Upper lobe of left lung (tissue), 6 donors: Measurements from ENCODE around the gene ASB18. TPM values are rescaled to one million over a fixed set of nuclear protein-coding genes. Genes with fewer than 3 reads are reported as not detected.

Experiments
- ATAC-seq, 2 donors: fragments of 200-7000 bp; cut with Tn5 transposase; one replicate each; pipeline ENCODE4 v1.9.1; 2022; ENCODE audit warnings: mild to moderate bottlenecking in 2 of 2, moderate library complexity in 2 of 2; ENCODE audit not compliant: low FRiP score in 2 of 2
- DNase-seq, 2 donors: peaks; one replicate each; pipeline ENCODE4 v3.0.0-alpha.2; 2019 to 2020
- H3K27ac ChIP-seq, 4 donors: fragments of 200-600 bp; sonication (generic); one replicate each; pipeline ENCODE4 v1.5.1; 2016 to 2019
- H3K27me3 ChIP-seq, 4 donors: fragments of 200-600 bp; sonication (generic); one replicate each; pipeline ENCODE4 v1.5.1; 2017 to 2019
- H3K36me3 ChIP-seq, 4 donors: fragments of 200-600 bp; sonication (generic); one replicate each; pipeline ENCODE4 v1.5.1; 2016 to 2019
- H3K4me1 ChIP-seq, 4 donors: fragments of 200-600 bp; sonication (generic); one replicate each; pipeline ENCODE4 v1.5.1; 2018 to 2019
- H3K4me3 ChIP-seq, 4 donors: fragments of 200-600 bp; sonication (generic); one replicate each; pipeline ENCODE4 v1.5.1; 2017 to 2019; ENCODE audit warnings: mild to moderate bottlenecking in 2 of 4, moderate library complexity in 1 of 4
- H3K9me3 ChIP-seq, 4 donors: fragments of 200-600 bp; sonication (generic); one replicate each; pipeline ENCODE4 v1.5.1; 2018 to 2019
- EP300 ChIP-seq, 4 donors: sonication (generic); formaldehyde crosslinking; IDR thresholded peaks; one replicate each; pipeline ENCODE4 v1.5.1; 2017; ENCODE audit warnings: antibody characterized with exemption in 4 of 4, control low read depth in 2 of 4
- POLR2A ChIP-seq, 4 donors: fragments of 450-650 bp; IDR thresholded peaks; one replicate each; pipeline ENCODE4 v1.5.1; 2016 to 2017; ENCODE audit warnings: antibody characterized with exemption in 4 of 4, mild to moderate bottlenecking in 2 of 4
- POLR2AphosphoS5 ChIP-seq, 2 donors: sonication (generic); formaldehyde crosslinking; IDR thresholded peaks; one replicate each; pipeline ENCODE4 v1.5.1; 2017; ENCODE audit warnings: antibody characterized with exemption in 2 of 2
- WGBS, 2 donors: methylation state at CpG; one replicate each; pipeline ENCODE4 v1.1.5; 2017 to 2018; 5-methylcytosine and 5-hydroxymethylcytosine counted together
- small RNA-seq, 4 donors: library from RNA; depleted of rRNA; stranded (forward); fragments of <200 nt; gene quantifications; one replicate each; pipeline ENCODE3, GENCODE V24; 2016
- total RNA-seq, 6 donors: library from RNA; depleted of rRNA in 4 of 6; stranded (reverse); fragments of >200 nt in 4 of 6; gene quantifications; one replicate each; pipeline versions ENCODE4 v1.1.0 to v1.2.1, GENCODE V29; 2016 to 2021
- TF ChIP-seq, protein P1 (sequence below), 6 experiments: fragments of 450-650 bp in 4 of 6; fragments of 200-600 bp in 2 of 6; sonication (generic) in 2 of 6; IDR thresholded peaks; one replicate each; pipeline ENCODE4 v1.5.1; 2016 to 2019; ENCODE audit warnings: antibody characterized with exemption in 6 of 6
- donor health status: DM: no; HTN: no; CAD: no; lungs with moderate emphysema.
- donor health status: DM: no; HTN: yes; CAD: no; lungs with severe emphysema.

ASB18 gene
- total RNA-seq, 6 donors from 2014 or later: not detected

DNA sequence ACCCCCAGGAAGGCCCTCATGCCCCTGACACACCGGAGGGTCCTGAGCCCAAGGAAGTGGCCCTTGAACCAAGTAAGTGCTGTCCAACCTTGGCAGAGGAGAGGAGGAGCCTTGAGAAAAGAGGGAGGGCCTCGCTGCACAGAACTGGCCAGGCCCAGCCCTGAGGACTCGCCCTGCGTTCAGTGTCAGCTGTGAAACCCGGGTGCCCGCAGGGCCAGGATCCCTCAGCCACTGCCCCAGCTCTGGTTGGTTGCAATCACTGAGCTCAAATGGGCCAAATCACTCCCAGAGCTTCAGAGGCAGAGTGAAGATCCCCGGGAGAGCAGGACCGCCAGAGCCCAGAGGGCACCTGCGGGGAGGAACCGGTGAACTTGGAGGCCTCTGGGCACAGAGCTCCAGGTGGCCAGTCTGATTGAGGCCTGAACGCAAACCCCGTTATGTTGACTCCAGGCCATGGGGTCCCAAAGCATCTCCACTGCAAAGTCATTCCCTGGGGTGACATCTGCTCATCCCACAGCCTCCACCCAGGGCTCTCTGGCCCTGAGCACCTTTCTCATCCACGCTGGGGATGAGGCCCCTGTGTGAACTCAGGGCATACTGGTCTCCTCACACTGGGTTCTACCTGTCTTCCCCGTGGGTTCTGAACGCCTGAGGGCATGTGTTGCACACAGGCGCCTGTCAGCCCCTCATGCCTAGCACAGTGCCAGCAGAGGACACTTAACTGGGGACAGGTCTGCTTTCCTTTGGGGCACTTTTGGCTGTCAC lies 107.9 kb downstream of the ASB18 start:
- WGBS, 2 donors: 88 to 92% methylated on average over 9 to 16 of the region's 16 CpGs

DNA sequence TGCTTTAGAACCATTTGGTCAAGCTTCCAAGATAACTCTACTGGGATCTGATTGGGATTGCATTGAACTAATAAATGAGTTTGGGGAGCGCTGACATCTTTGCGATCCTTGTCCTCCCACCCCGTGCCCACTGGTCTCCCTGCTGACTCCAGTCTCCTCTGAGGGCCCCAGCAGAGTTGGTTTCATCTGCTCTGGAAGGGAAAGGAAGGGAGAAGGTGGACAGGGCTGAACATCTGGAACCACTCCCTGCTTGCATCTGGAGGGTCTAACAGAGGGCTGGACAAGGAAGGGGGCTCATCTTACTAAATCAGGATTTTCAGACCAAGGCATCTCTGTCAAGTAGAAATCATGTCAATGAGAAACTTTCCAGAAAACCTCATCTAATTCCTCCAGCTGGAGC lies 108.8 kb downstream of the ASB18 start:
- WGBS, 2 donors: 92 to 93% methylated on average over 3 of the region's 3 CpGs
- no peak for ATAC-seq
- TF ChIP-seq, protein P1, sequence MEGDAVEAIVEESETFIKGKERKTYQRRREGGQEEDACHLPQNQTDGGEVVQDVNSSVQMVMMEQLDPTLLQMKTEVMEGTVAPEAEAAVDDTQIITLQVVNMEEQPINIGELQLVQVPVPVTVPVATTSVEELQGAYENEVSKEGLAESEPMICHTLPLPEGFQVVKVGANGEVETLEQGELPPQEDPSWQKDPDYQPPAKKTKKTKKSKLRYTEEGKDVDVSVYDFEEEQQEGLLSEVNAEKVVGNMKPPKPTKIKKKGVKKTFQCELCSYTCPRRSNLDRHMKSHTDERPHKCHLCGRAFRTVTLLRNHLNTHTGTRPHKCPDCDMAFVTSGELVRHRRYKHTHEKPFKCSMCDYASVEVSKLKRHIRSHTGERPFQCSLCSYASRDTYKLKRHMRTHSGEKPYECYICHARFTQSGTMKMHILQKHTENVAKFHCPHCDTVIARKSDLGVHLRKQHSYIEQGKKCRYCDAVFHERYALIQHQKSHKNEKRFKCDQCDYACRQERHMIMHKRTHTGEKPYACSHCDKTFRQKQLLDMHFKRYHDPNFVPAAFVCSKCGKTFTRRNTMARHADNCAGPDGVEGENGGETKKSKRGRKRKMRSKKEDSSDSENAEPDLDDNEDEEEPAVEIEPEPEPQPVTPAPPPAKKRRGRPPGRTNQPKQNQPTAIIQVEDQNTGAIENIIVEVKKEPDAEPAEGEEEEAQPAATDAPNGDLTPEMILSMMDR (IDR thresholded peaks at IDR 0.05): no peak
- TF ChIP-seq POLR2A (IDR thresholded peaks at IDR 0.05) (no peak), EP300 (IDR thresholded peaks at IDR 0.05) (no peak), POLR2AphosphoS5 (IDR thresholded peaks at IDR 0.05) (no peak)
- Histone ChIP-seq H3K36me3 (no peaks in the 10 kb centered on the region), H3K27ac (no peak overlapping the region), H3K4me1 (peaks cover 0 to 7% (median 2%) of the 10 kb centered on the region in 4 donors), H3K9me3 (peaks cover 0 to 23% (median 9%) of the 10 kb centered on the region in 4 donors), H3K27me3 (peaks cover 0 to 15% (median 6%) of the 10 kb centered on the region in 4 donors), H3K4me3 (no peak overlapping the region)
- DNase-seq: no peak

More for the DNA sequence above, 107.9 kb downstream of the ASB18 start:
- ATAC-seq: no peak
- Histone ChIP-seq H3K9me3 (peaks cover 0 to 15% (median 9%) of the 10 kb centered on the region in 4 donors), H3K36me3 (no peaks in the 10 kb centered on the region), H3K27ac (no peak overlapping the region), H3K27me3 (peaks cover 0 to 15% (median 7%) of the 10 kb centered on the region in 4 donors), H3K4me3 (no peak overlapping the region), H3K4me1 (peaks cover 0 to 7% (median 2%) of the 10 kb centered on the region in 4 donors)
- TF ChIP-seq, protein P1 (IDR thresholded peaks at IDR 0.05): no peak
- TF ChIP-seq EP300 (IDR thresholded peaks at IDR 0.05) (no peak), POLR2AphosphoS5 (IDR thresholded peaks at IDR 0.05) (no peak), POLR2A (IDR thresholded peaks at IDR 0.05) (no peak)
- no peak for DNase-seq

DNA sequence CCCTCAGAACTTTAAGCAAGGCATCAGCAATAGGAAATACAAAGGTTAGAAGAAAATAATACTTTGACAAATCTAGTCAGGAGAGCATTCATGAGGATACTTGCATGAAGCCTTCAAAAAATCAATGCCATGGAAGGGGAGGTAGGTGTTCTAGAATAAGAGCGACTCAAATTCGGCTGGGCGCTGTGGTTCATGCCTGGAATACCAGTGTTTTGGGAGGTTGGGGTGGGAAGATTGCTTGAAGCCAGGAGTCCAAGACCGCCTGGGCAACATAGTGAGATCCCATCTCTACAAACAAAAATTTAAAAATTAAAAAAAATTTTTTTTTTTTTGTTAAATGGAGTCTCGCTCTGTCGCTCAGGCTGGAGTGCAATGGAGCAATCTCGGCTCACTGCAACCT lies 117.8 kb downstream of the ASB18 start:
- ATAC-seq (no peak), DNase-seq (no peak)
- no peak overlapping the region for H3K4me3 ChIP-seq
- no peak for TF ChIP-seq POLR2AphosphoS5 (IDR thresholded peaks at IDR 0.05)
- no peak for TF ChIP-seq EP300 (IDR thresholded peaks at IDR 0.05)
- TF ChIP-seq, protein P1 (IDR thresholded peaks at IDR 0.05): no peak
- TF ChIP-seq POLR2A (IDR thresholded peaks at IDR 0.05): no peak
- no peaks in the 10 kb centered on the region for H3K36me3 ChIP-seq
- H3K27me3 ChIP-seq: no peaks in the 10 kb centered on the region
- H3K9me3 ChIP-seq: peaks cover 0 to 11% (median 0%) of the 10 kb centered on the region in 4 donors
- WGBS, 2 donors: 93 to 97% methylated on average over 7 of the region's 7 CpGs
- H3K27ac ChIP-seq: no peak overlapping the region
- H3K4me1 ChIP-seq: no peaks in the 10 kb centered on the region

DNA sequence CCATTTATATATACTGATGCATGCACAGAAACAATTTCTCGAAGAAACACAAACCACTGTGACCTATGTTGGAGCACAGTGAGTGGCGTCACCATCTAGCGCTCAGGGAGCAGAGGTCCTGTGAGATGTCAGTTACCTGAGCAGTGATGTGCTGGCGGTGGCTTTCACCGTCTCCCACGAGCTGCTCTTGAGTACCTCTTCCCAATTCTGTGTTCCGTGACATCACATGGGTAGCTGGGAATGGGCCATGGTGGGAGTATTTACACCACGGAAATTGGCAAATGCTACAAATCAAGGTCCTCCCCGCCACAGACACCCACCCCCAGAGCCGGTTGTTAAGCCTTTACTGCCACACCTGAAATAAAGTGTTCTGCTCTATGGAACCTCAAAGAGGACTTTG lies 120.4 kb downstream of the ASB18 start:
- WGBS, 2 donors: 89 to 94% methylated on average over 10 of the region's 10 CpGs
- no peak for TF ChIP-seq POLR2A (IDR thresholded peaks at IDR 0.05)
- TF ChIP-seq POLR2AphosphoS5 (IDR thresholded peaks at IDR 0.05): no peak
- no peak for TF ChIP-seq EP300 (IDR thresholded peaks at IDR 0.05)
- TF ChIP-seq, protein P1 (IDR thresholded peaks at IDR 0.05): no peak
- no peaks in the 10 kb centered on the region for H3K27me3 ChIP-seq
- H3K27ac ChIP-seq: no peak overlapping the region
- no peaks in the 10 kb centered on the region for H3K4me1 ChIP-seq
- no peak for ATAC-seq
- no peaks in the 10 kb centered on the region for H3K9me3 ChIP-seq
- no peak for DNase-seq
- no peak overlapping the region for H3K4me3 ChIP-seq
- no peaks in the 10 kb centered on the region for H3K36me3 ChIP-seq

Small RNA genes within 50 kb of the gene (small RNA-seq; reads per million reads assigned to genes)
- gene RF00019 (0 reads per million in 4 donors), gene RNU1-31P (0 reads per million in 4 donors)

Other genes starting within 250 kb of the ASB18 start
- gene GBX2, start 96.0 kb downstream of the ASB18 start, total RNA-seq: not detected